K562 (cell line): ENCODE measurements around the gene NSG2. TPM values are rescaled to one million over a fixed set of nuclear protein-coding genes. Genes with fewer than 3 reads are reported as not detected.
A peak's percentile ranks its signal among the peaks of the same experiment; 100 is the strongest.

Experiments used
- CREM ChIP-seq: IDR thresholded peaks from 2 replicates; pipeline ENCODE4 v1.6.1; 2014; ENCODE audit warnings: antibody characterized with exemption, low read depth
- CXXC5 ChIP-seq: fragments of 250-450 bp; sonication (Bioruptor Pico); IDR thresholded peaks from 2 replicates; pipeline ENCODE4 v1.8.0; 2022; ENCODE audit warnings: inconsistent platforms, mild to moderate bottlenecking, moderate library complexity
- DDX20 ChIP-seq: fragments of 450-650 bp; IDR thresholded peaks from 2 replicates; pipeline ENCODE4 v1.6.1; 2016; ENCODE audit warnings: missing genetic modification characterization, low read depth, mild to moderate bottlenecking, missing compliant biosample characterization, moderate library complexity
- EHMT2 ChIP-seq: fragments of 450-650 bp; IDR thresholded peaks from 2 replicates; pipeline ENCODE4 v1.6.1; 2018; ENCODE audit warnings: antibody characterized with exemption
- GABPB2 ChIP-seq: fragments of 250-450 bp; sonication (Bioruptor Pico); conservative IDR thresholded peaks from 2 replicates; pipeline ENCODE4 v1.5.1; 2021; ENCODE audit warnings: mild to moderate bottlenecking
- JUNB ChIP-seq: fragments of 450-650 bp; formaldehyde crosslinking; conservative IDR thresholded peaks from 2 replicates; pipeline ENCODE4 v1.4.0; 2020; ENCODE audit warnings: mild to moderate bottlenecking
- MAZ ChIP-seq, 2 experiments: fragments of 450-650 bp in 1 of 2; sonication (generic) in 1 of 2; formaldehyde crosslinking; IDR thresholded peaks in 1 of 2; conservative IDR thresholded peaks in 1 of 2; 2 replicates each; pipeline versions ENCODE4 v1.4.0 to v1.5.0; 2020; ENCODE audit warnings: mild to moderate bottlenecking in 1 of 2, missing genetic modification reagents in 1 of 2
- MIER1 ChIP-seq: fragments of 450-650 bp; IDR thresholded peaks from 2 replicates; pipeline ENCODE4 v1.6.1; 2016; ENCODE audit warnings: antibody characterized with exemption, mild to moderate bottlenecking, low read depth
- RAD21 ChIP-seq, 2 experiments: fragments of 250-450 bp in 1 of 2; fragments of 450-650 bp in 1 of 2; sonication (Bioruptor Pico) in 1 of 2; formaldehyde crosslinking in 1 of 2; IDR thresholded peaks in 1 of 2; conservative IDR thresholded peaks in 1 of 2; 2 replicates each; pipeline versions ENCODE4 v1.4.0 to v1.8.0; 2020 to 2022; ENCODE audit warnings: mild to moderate bottlenecking in 2 of 2, moderate library complexity in 1 of 2
- SIN3A ChIP-seq, 2 experiments: fragments of 150-350 bp in 1 of 2; IDR thresholded peaks; 2 replicates each; pipeline ENCODE4 v1.6.1; 2011 to 2016; ENCODE audit warnings: borderline replicate concordance in 2 of 2, low read depth in 2 of 2, low read length in 2 of 2, mild to moderate bottlenecking in 2 of 2, moderate library complexity in 2 of 2; ENCODE audit not compliant: control insufficient read depth in 1 of 2
- SMC3 ChIP-seq: conservative IDR thresholded peaks from 2 replicates; pipeline ENCODE4 v1.6.1; 2011; ENCODE audit warnings: low read depth, low read length, improper control_type of control experiment; ENCODE audit not compliant: insufficient read depth
- U2AF1 ChIP-seq: fragments of 200-400 bp; formaldehyde crosslinking; optimal IDR thresholded peaks from 2 replicates; pipeline ENCODE3; 2017; ENCODE audit warnings: mild to moderate bottlenecking, low read depth, low read length, moderate library complexity
- YY1 ChIP-seq, 3 experiments: IDR thresholded peaks; 2 replicates each; pipeline ENCODE4 v1.6.1; 2011; ENCODE audit warnings: low read length in 2 of 3, mild to moderate bottlenecking in 2 of 3, moderate library complexity in 2 of 3, borderline replicate concordance in 1 of 3, control low read depth in 1 of 3, low read depth in 1 of 3; ENCODE audit not compliant: insufficient read depth in 3 of 3, insufficient replicate concordance in 2 of 3, control insufficient read depth in 1 of 3, insufficient read length in 1 of 3; ENCODE audit errors: extremely low read depth in 1 of 3
- ZNF263 ChIP-seq: sonication (generic); formaldehyde crosslinking; IDR thresholded peaks from 2 replicates; pipeline ENCODE4 v1.8.0; 2022; ENCODE audit warnings: mild to moderate bottlenecking, missing genetic modification reagents, borderline replicate concordance
- ZNF584 ChIP-seq: fragments of 200-800 bp; sonication (Bioruptor generic); IDR thresholded peaks from 2 replicates; pipeline ENCODE4 v1.6.1; 2016; ENCODE audit warnings: low read depth, mild to moderate bottlenecking, missing genetic modification characterization, missing compliant biosample characterization
- ZNF639 ChIP-seq, 2 experiments: fragments of 200-800 bp in 1 of 2; sonication (Bioruptor generic) in 1 of 2; sonication (generic) in 1 of 2; formaldehyde crosslinking in 1 of 2; IDR thresholded peaks in 1 of 2; conservative IDR thresholded peaks in 1 of 2; 2 replicates each; pipeline versions ENCODE4 v1.5.0 to v1.6.1; 2016 to 2020; ENCODE audit warnings: missing compliant biosample characterization in 1 of 2, missing genetic modification characterization in 1 of 2, missing genetic modification reagents in 1 of 2
- polyA plus RNA-seq, 8 experiments: library from polyadenylated mRNA; depleted of rRNA in 4 of 8; stranded (reverse) in 5 of 8; unstranded in 3 of 8; fragments of >200 nt; fragmentation: Nextera tagmentation in 2 of 8; fragmentation: Illumina TruSeq in 1 of 8; extraction: Ambion mirVana in 2 of 8; extraction: Trizol in 1 of 8; gene quantifications; 2 replicates each; pipeline versions ENCODE4 v1.2.1 to v1.2.3, GENCODE V29; 2011 to 2014; ENCODE audit warnings: inconsistent platforms in 1 of 8, missing spikeins in 1 of 8
- total RNA-seq, 7 experiments: library from RNA; depleted of rRNA in 6 of 7; stranded (reverse); fragments of >200 nt in 6 of 7; fragmentation: Illumina TruSeq in 2 of 7; extraction: Trizol in 2 of 7; gene quantifications; 2 replicates each; pipeline versions ENCODE4 v1.2.1 to v1.2.3, GENCODE V29; 2011 to 2021; ENCODE audit warnings: low replicate concordance in 1 of 7
- TF ChIP-seq, protein P1 (sequence below), 3 experiments: IDR thresholded peaks in 2 of 3; conservative IDR thresholded peaks in 1 of 3; 2 replicates each; pipeline ENCODE4 v1.5.1; 2011 to 2012; ENCODE audit warnings: low read length in 3 of 3, mild to moderate bottlenecking in 3 of 3, control low read depth in 2 of 3, improper control_type of control experiment in 1 of 3, inconsistent platforms in 1 of 3, low read depth in 1 of 3, mixed read lengths in 1 of 3, moderate library complexity in 1 of 3; ENCODE audit not compliant: insufficient read depth in 2 of 3

NSG2 gene
- total and polyA plus RNA-seq, 9 of the 15 experiments (the other 6 are each of a cell fraction or from before 2014, with no cell fraction given), result not detected

DNA sequence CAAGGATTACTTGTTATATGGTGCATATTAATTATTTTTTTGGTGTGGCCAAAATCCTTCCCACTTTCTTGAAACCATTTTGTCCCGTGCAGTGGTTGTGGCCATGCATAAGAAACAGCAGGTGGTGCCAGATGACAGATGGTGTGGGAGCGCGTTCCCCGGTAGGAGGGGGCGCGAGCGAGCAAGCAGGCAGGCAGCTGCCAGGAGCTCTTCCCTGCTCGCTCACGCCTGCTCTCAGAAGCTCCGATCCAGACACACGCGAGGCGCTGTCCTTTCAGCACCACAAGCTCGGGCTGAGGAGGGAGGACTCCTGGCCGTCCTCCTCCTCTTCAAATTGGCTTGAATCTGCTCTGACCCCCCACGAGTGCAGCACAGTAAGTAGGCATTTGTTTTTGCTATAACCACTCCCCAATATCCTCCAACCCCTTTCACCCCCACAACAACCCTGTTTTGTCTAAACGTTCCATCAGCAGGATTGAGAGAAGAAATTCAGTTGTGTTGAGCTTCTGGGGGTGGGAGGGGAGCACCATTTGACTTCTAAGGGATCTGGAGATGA lies at the start of gene NSG2 (continued):
- TF ChIP-seq ZNF263 (CRISPR knock-in tag), result peak; percentile 97
- peak; percentile 64 to 88 for TF ChIP-seq RAD21 (CRISPR knock-in tag; conservative IDR thresholded peaks at IDR 0.05 in 1 of 2, IDR thresholded peaks at IDR 0.05 in 1 of 2)
- peak; percentile 84 to 99 for TF ChIP-seq MAZ (CRISPR knock-in tag; conservative IDR thresholded peaks at IDR 0.05 in 1 of 2, IDR thresholded peaks at IDR 0.05 in 1 of 2)
- TF ChIP-seq GABPB2 (CRISPR knock-in tag), result no peak
- peak; percentile 96 for TF ChIP-seq EHMT2
- TF ChIP-seq ZNF584 (CRISPR knock-in tag), result no peak
- TF ChIP-seq SIN3A (IDR thresholded peaks at IDR 0.05; ENCODE audit: borderline replicate concordance in 2 of 2, control insufficient read depth in 1 of 2, low read depth in 2 of 2, low read length in 2 of 2), result peak in 1 of 2 experiments; percentile 64; a peak in 1 of 4 replicates
- no peak for TF ChIP-seq JUNB (CRISPR knock-in tag)
- peak in 2 of 3 experiments; percentile 18 to 26 for TF ChIP-seq YY1 (IDR thresholded peaks at IDR 0.05; ENCODE audit: borderline replicate concordance in 1 of 3, control insufficient read depth in 1 of 3, extremely low read depth in 1 of 3, insufficient read depth in 3 of 3, insufficient read length in 1 of 3, insufficient replicate concordance in 2 of 3, low read depth in 1 of 3, low read length in 2 of 3)
- TF ChIP-seq SMC3, result peak; percentile 83
- no peak for TF ChIP-seq U2AF1
- TF ChIP-seq, protein P1, sequence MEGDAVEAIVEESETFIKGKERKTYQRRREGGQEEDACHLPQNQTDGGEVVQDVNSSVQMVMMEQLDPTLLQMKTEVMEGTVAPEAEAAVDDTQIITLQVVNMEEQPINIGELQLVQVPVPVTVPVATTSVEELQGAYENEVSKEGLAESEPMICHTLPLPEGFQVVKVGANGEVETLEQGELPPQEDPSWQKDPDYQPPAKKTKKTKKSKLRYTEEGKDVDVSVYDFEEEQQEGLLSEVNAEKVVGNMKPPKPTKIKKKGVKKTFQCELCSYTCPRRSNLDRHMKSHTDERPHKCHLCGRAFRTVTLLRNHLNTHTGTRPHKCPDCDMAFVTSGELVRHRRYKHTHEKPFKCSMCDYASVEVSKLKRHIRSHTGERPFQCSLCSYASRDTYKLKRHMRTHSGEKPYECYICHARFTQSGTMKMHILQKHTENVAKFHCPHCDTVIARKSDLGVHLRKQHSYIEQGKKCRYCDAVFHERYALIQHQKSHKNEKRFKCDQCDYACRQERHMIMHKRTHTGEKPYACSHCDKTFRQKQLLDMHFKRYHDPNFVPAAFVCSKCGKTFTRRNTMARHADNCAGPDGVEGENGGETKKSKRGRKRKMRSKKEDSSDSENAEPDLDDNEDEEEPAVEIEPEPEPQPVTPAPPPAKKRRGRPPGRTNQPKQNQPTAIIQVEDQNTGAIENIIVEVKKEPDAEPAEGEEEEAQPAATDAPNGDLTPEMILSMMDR (IDR thresholded peaks at IDR 0.05 in 2 of 3, conservative IDR thresholded peaks at IDR 0.05 in 1 of 3; ENCODE audit: insufficient read depth in 2 of 3, low read depth in 1 of 3, low read length in 3 of 3), result peak; percentile 72 to 97 (median 85)
- no peak for TF ChIP-seq DDX20 (tag)
- peak; percentile 92 for TF ChIP-seq MIER1
- peak; percentile 46 for TF ChIP-seq CREM
- no peak for TF ChIP-seq ZNF639 (CRISPR knock-in tag; conservative IDR thresholded peaks at IDR 0.05 in 1 of 2, IDR thresholded peaks at IDR 0.05 in 1 of 2)
- peak; percentile 50; the same call in 1 of the 2 replicates for TF ChIP-seq CXXC5
